ENCODE results near the gene MID1. TPM values are rescaled to one million over a fixed set of nuclear protein-coding genes. Genes with fewer than 3 reads are reported as not detected.
A peak's percentile ranks its signal among the peaks of the same experiment; 100 is the strongest.

Gene MID1
- total RNA-seq, 1 experiment from 2014 or later: 9.7 TPM

- intact Hi-C loops (cut with micrococcal nuclease): no loop called here
- Mint-ChIP-seq H3K27ac (ENCODE audit: low read depth, unreplicated experiment) (no peak overlapping the region), H3K4me1 (ENCODE audit: insufficient read depth, unreplicated experiment) (no peaks in the 10 kb centered on the region), H3K4me3 (ENCODE audit: unreplicated experiment) (no peak overlapping the region), H3K36me3 (ENCODE audit: insufficient read depth, unreplicated experiment) (no peaks in the 10 kb centered on the region), H3K9me3 (ENCODE audit: unreplicated experiment) (peaks cover 8% of the 10 kb centered on the region), H3K27me3 (ENCODE audit: insufficient read depth, unreplicated experiment) (peaks cover 44% of the 10 kb centered on the region)
- BruUV-seq (replicated peaks): no TSS peak
- CTCF ChIA-PET: interaction anchor here (0.7 to 1.0 kb wide), 2 partner anchors 12 to 463 kb away, joined by 3 to 4 read pairs; no protein-coding TSS in a partner anchor
- no peak for DNase-seq (ENCODE audit: unreplicated experiment)
- TF ChIP-seq CTCF (IDR thresholded peaks at IDR 0.05; ENCODE audit: unreplicated experiment): no peak
- POLR2A ChIA-PET: no interaction called here
These were observed 32.9 kb upstream of the MID1 start for GRCh38 chrX:10653302-10653701.

- intact Hi-C loops (cut with micrococcal nuclease): no loop called here
- CTCF ChIA-PET: interaction anchor here (0.7 to 1.9 kb wide), 4 partner anchors 11 to 459 kb away, joined by 3 to 8 read pairs (median 4); no protein-coding TSS in a partner anchor
These were observed 28.9 kb upstream of the MID1 start for GRCh38 chrX:10649265-10649664.

GRCh38 chrX:10648614-10649013 lies 28.2 kb upstream of the MID1 start:
- H3K27ac Mint-ChIP-seq (ENCODE audit: low read depth, unreplicated experiment): no peak overlapping the region
- ChIA-PET CTCF (interaction anchor here (1.0 to 1.9 kb wide), 2 partner anchors 12 to 458 kb away, joined by 4 to 8 read pairs; no protein-coding TSS in a partner anchor), POLR2A (no interaction called here)
- intact Hi-C loops (cut with micrococcal nuclease): no loop called here
- H3K9me3 Mint-ChIP-seq (ENCODE audit: unreplicated experiment): no peaks in the 10 kb centered on the region
- peak; percentile 33 for DNase-seq (ENCODE audit: unreplicated experiment)
- BruUV-seq (replicated peaks): no TSS peak
- no peak for TF ChIP-seq CTCF (IDR thresholded peaks at IDR 0.05; ENCODE audit: unreplicated experiment)
- H3K36me3 Mint-ChIP-seq (ENCODE audit: insufficient read depth, unreplicated experiment): no peaks in the 10 kb centered on the region
- no peak overlapping the region for H3K4me3 Mint-ChIP-seq (ENCODE audit: unreplicated experiment)
- H3K4me1 Mint-ChIP-seq (ENCODE audit: insufficient read depth, unreplicated experiment): no peaks in the 10 kb centered on the region
- peaks cover 71% of the 10 kb centered on the region for H3K27me3 Mint-ChIP-seq (ENCODE audit: insufficient read depth, unreplicated experiment)

More at GRCh38 chrX:10649265-10649664, 28.9 kb upstream of the MID1 start:
- H3K4me1 Mint-ChIP-seq (ENCODE audit: insufficient read depth, unreplicated experiment): no peaks in the 10 kb centered on the region
- no peaks in the 10 kb centered on the region for H3K36me3 Mint-ChIP-seq (ENCODE audit: insufficient read depth, unreplicated experiment)
- POLR2A ChIA-PET: no interaction called here
- H3K27me3 Mint-ChIP-seq (ENCODE audit: insufficient read depth, unreplicated experiment): peaks cover 73% of the 10 kb centered on the region
- H3K27ac Mint-ChIP-seq (ENCODE audit: low read depth, unreplicated experiment): no peak overlapping the region
- no TSS peak for BruUV-seq (replicated peaks)
- DNase-seq (ENCODE audit: unreplicated experiment): no peak
- no peak for TF ChIP-seq CTCF (IDR thresholded peaks at IDR 0.05; ENCODE audit: unreplicated experiment)
- H3K9me3 Mint-ChIP-seq (ENCODE audit: unreplicated experiment): no peaks in the 10 kb centered on the region
- H3K4me3 Mint-ChIP-seq (ENCODE audit: unreplicated experiment): no peak overlapping the region

- Mint-ChIP-seq H3K27ac (ENCODE audit: low read depth, unreplicated experiment) (no peak overlapping the region), H3K4me1 (ENCODE audit: insufficient read depth, unreplicated experiment) (peaks cover 33% of the 10 kb centered on the region), H3K27me3 (ENCODE audit: insufficient read depth, unreplicated experiment) (peaks cover 25% of the 10 kb centered on the region), H3K4me3 (ENCODE audit: unreplicated experiment) (no peak overlapping the region), H3K36me3 (ENCODE audit: insufficient read depth, unreplicated experiment) (peaks cover 6% of the 10 kb centered on the region), H3K9me3 (ENCODE audit: unreplicated experiment) (no peaks in the 10 kb centered on the region)
- BruUV-seq (replicated peaks): no TSS peak
- ChIA-PET POLR2A (interaction anchor here (0.8 to 1.5 kb wide), 4 partner anchors 16 to 480 kb away, joined by 3 to 18 read pairs (median 3); partner anchors contain the start of genes CLCN4 and MID1), CTCF (interaction anchor here (0.5 to 5.1 kb wide), 25 partner anchors 9 to 1386 kb away, joined by 3 to 82 read pairs (median 3); partner anchors contain the start of gene MID1)
- TF ChIP-seq CTCF (IDR thresholded peaks at IDR 0.05; ENCODE audit: unreplicated experiment): no peak
- intact Hi-C loops (cut with micrococcal nuclease): loop anchor here (1.0 to 2.0 kb wide), 5 partner anchors 21 to 464 kb away; no protein-coding TSS in a partner anchor
- DNase-seq (ENCODE audit: unreplicated experiment): no peak
These were observed 16.5 kb upstream of the MID1 start for GRCh38 chrX:10636851-10637250.
